Stromal cell of bone marrow (primary cell): ENCODE data around the gene COL11A2.
"Not testable (repeated sequence)": the region's sequence is repeated elsewhere in the genome, so short reads cannot be mapped to it uniquely, and the experiment has no call there.

ENCODE experiments used
- DNase-seq: peaks from one replicate; pipeline ENCODE4 v3.0.0-alpha.2; 2012; ENCODE audit warnings: low read depth

Gene COL11A2

GRCh38 chr6:33192105-33192646, at the start of gene COL11A2:
Gene COL11A2, minus strand, starts transcription at chr6:33192467. Its CDS starts 227 bp downstream, at chr6:33192240.
- no peak for DNase-seq

GRCh38 chr6:33241968-33242367, 49.7 kb upstream of the COL11A2 start:
- no peak for DNase-seq

- DNase-seq = no peak
Measured at GRCh38 chr6:33237741-33238140, 45.5 kb upstream of the COL11A2 start.

GRCh38 chr6:33236852-33237251, 44.6 kb upstream of the COL11A2 start:
- no peak for DNase-seq

GRCh38 chr6:33236328-33236727, 44.1 kb upstream of the COL11A2 start:
- no peak for DNase-seq

- DNase-seq = no peak
Measured at GRCh38 chr6:33235221-33235634, 43.0 kb upstream of the COL11A2 start.

- not testable (repeated sequence) for DNase-seq
Measured at GRCh38 chr6:33226503-33227120, 34.3 kb upstream of the COL11A2 start.

- no peak for DNase-seq
Measured at GRCh38 chr6:33217681-33218080, 25.4 kb upstream of the COL11A2 start.

- no peak for DNase-seq
Measured at GRCh38 chr6:33217246-33217645, 25.0 kb upstream of the COL11A2 start.

GRCh38 chr6:33216117-33216649, 23.9 kb upstream of the COL11A2 start:
- no peak for DNase-seq

- no peak for DNase-seq
Measured at GRCh38 chr6:33215271-33216116, 23.2 kb upstream of the COL11A2 start.

- no peak for DNase-seq
Measured at GRCh38 chr6:33213989-33214335, 21.7 kb upstream of the COL11A2 start.

- DNase-seq = no peak
Measured at GRCh38 chr6:33213166-33213988, 21.1 kb upstream of the COL11A2 start.

GRCh38 chr6:33212857-33213165, 20.5 kb upstream of the COL11A2 start:
- DNase-seq = no peak

- no peak for DNase-seq
Measured at GRCh38 chr6:33211666-33212422, 19.6 kb upstream of the COL11A2 start.

- no peak for DNase-seq
Measured at GRCh38 chr6:33211136-33211535, 18.9 kb upstream of the COL11A2 start.

- no peak for DNase-seq
Measured at GRCh38 chr6:33209856-33210255, 17.6 kb upstream of the COL11A2 start.

- peak; percentile 68 for DNase-seq
Measured at GRCh38 chr6:33208091-33208967, 16.1 kb upstream of the COL11A2 start, which contains the start of gene RING1. Gene RING1, plus strand, starts transcription at chr6:33208500. Its CDS starts 323 bp downstream, at chr6:33208823.

- peak; percentile 36 for DNase-seq
Measured at GRCh38 chr6:33207552-33208090, 15.4 kb upstream of the COL11A2 start.
